ENCODE results near the gene PLA2G2E.
"Not testable (repeated sequence)": the region's sequence is repeated elsewhere in the genome, so short reads cannot be mapped to it uniquely, and the experiment has no call there.

PLA2G2E gene, protein sequence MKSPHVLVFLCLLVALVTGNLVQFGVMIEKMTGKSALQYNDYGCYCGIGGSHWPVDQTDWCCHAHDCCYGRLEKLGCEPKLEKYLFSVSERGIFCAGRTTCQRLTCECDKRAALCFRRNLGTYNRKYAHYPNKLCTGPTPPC

GRCh38 chr1:19923137-19923952 is at the start of gene PLA2G2E:
TSS of gene PLA2G2E (minus strand) at chr1:19923617. CDS start at chr1:19923559, 58 bp downstream.
- FAIRE-seq: no peak

- no peak for FAIRE-seq
These were observed 48.2 kb upstream of the PLA2G2E start for GRCh38 chr1:19971664-19972063.

- FAIRE-seq: no peak
These were observed 46.7 kb upstream of the PLA2G2E start for GRCh38 chr1:19969898-19970660.

DNA sequence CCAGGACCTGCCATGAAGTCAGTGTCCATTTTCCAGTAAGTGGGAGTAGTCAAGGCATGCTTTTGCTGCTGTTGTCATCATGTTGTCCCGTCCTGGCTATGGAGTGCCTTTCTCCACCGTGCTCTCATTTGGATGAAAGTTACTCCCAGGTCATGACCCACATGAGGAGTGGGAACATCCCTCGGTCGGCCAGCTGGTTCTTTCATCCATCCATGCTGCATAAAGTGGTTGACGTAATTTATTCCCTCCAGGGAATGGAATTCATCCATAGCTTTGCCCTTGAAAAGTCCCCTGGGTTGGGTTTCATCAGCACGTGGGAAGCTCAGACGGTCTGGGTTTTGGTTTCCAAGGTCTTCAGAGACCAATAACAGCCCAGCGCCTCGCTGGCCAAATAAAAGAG is 44.4 kb upstream of the PLA2G2E start:
- no peak for FAIRE-seq

DNA sequence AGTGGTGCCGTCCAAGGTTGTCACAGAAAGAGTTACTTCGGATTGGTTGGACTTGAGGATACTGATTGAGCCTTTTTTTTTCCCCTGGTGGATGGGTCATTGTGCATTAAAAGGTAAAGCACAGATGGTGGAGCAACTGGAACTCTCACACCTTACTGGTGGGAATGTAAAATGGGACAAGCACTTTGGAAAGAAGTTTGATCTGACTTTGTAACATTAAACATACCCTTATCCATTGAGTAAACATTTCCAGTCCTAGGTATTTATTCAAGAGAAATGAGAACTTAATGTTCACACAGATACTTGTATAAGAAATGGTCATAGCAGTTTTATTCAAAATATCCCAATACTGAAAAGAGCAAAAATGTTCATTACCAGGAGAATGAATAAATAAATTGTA is 41.1 kb upstream of the PLA2G2E start:
- no peak for FAIRE-seq

- no peak for FAIRE-seq
These were observed 40.2 kb upstream of the PLA2G2E start for GRCh38 chr1:19963636-19964035.

DNA sequence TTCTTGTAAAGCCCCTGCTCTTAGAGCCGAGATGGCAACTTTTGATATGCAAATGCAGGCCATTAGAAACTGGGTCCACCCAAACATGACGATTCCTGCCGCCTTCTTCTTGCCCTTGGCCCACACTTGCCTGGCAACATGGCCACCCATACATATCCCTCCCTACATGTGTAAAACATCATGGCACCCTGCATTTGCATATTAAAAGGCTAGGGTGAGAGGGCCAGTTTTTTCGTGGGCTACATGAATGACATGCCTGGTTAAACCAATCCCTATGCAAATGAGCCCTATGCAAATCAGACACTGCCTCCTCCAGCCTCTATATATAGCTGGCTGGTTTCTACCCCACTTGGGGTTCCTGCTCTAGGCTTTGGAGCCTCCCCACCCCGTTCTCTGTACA is 37.2 kb upstream of the PLA2G2E start:
- FAIRE-seq: no peak

- FAIRE-seq: no peak
These were observed 34.4 kb upstream of the PLA2G2E start for GRCh38 chr1:19957779-19958178.

GRCh38 chr1:19955534-19956170 is 32.2 kb upstream of the PLA2G2E start:
- FAIRE-seq: no peak

DNA sequence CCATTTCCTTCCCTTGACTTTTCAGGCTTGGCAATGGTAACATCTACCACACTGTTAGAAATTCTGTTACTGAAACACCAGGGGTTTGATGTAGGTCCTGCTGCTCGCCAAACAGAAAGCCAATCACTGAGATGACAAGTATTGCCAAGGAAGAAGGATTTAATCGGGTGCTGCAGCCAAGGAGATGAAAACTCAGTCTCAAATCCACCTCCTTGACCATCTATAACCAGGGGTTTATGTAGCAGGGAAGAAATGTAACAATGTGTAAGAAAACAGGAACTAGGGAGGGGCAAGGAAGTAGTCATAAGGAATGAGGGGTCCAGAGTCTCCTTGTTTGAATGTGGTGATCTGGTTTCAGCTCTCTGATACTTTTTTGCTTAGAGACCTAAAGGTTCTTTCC is 30.6 kb upstream of the PLA2G2E start:
- FAIRE-seq: no peak

DNA sequence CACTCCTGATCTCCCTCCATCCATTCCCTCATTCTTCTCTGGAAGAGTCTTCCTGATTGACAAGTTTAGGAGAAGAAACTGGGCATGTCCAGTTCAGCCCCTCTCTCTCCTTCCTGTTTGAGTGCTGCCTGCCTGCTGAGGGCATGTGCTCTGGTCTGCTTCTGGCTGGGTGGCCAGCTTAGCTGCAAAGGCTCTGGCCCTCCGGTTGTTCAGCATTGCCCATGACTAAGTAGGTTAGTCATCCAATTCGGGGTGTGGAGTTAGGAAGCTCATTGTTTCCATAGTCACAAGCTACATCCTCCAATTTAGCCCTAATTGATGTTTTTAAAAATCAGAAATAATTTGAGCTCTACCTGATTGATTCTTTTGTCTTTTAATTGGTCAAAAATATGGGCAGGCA is 25.6 kb upstream of the PLA2G2E start:
- FAIRE-seq: no peak

DNA sequence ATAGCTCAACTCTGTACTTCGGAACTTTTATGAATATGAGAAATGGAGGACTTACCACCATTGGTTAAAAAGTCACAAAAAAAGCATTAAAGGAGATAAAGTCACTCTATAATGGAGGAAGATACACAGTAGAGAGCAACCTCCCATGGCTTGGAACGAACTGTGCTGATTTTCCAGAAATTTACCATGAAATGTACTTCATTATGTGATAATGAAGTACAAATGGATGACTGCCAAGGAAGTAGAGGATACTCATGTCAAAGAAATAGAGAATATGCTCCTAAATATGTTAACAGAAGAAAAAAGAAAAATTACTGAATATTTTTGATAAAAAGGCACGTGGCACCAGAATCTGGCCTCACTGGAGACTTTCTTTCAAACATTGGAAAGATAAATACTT is 23.6 kb upstream of the PLA2G2E start:
- FAIRE-seq: no peak

- FAIRE-seq: no peak
These were observed 22.9 kb upstream of the PLA2G2E start for GRCh38 chr1:19946331-19946751.

GRCh38 chr1:19945914-19946313 is 22.5 kb upstream of the PLA2G2E start:
- no peak for FAIRE-seq

DNA sequence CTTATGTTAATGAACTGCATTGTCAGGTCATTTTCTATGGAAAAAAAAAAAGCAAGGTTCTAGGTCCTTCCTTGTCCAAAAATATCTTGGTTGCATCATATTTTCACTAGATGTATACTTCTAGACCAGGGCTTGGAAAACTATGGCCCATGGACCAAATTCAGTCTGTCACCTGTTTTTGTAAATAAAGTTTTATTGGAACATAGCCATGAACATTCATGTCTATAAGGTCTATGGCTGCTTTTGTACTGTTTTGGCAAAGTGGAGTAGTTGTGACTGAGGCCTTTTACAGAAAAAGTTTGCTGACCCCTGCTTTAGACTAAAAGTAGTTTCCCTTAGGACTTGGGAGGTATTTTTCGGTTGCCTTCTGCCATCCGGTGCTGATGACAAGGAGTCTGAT is 19.2 kb upstream of the PLA2G2E start:
- no peak for FAIRE-seq

GRCh38 chr1:19942088-19942487 is 18.7 kb upstream of the PLA2G2E start:
- FAIRE-seq: no peak

DNA sequence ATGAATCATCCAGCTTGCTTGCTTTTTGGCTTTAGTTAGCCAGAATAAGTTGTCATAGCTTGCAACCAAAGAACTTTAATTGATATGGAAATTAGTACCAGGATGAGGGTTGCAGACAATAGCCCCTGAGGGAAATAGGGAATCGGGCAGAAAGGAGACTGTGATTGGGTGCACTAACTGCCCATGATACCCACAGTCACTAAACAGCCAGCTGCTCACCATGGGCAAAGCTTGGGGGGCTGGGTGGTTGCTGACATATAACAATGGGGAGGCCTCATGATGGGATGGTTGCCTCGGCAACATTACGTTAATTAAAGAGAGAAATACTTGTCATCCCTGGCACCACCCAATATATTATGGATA is 17.8 kb upstream of the PLA2G2E start:
- no peak for FAIRE-seq

- no peak for FAIRE-seq
These were observed 17.2 kb upstream of the PLA2G2E start for GRCh38 chr1:19940486-19941205.

DNA sequence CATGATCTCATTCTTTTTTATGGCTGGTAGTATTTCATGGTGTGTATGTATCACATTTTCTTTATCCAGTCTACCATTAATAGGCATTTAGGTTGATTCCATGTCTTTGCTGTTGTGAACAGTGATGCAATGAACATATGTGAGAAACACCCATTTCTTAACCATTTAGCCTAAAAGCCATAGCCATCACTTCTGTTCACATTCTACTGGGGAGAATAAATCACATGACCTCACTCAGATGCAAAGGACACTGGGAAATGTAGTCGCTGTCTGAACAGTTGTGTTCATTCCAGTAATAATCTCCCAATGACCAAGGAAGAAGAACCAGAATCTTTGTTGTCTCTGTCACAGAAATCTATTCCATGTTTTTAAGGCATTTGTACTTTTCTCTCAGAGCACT is 15.1 kb upstream of the PLA2G2E start:
- FAIRE-seq: no peak

- no peak for FAIRE-seq
These were observed 12.8 kb upstream of the PLA2G2E start for GRCh38 chr1:19936061-19936750.

DNA sequence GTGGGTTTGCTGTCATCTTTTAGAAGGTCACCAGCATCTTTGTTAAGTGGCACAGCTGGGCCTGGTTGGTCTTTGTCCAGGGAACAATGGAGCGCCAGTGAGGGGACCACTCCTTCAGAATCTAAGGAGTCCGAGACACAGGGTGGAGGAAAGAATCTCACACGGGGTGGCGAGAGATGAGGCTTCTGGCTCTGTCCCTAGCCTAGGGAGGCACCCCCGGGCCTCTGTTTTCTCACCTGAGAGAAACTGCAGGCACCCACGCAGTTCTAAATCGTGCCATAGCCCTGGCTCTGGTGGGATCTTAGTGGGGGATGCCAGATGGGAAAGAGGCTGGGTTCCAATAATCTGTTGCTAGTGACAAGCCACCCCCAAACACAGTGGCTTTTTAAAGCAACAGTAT is 10.9 kb upstream of the PLA2G2E start:
- FAIRE-seq: no peak

DNA sequence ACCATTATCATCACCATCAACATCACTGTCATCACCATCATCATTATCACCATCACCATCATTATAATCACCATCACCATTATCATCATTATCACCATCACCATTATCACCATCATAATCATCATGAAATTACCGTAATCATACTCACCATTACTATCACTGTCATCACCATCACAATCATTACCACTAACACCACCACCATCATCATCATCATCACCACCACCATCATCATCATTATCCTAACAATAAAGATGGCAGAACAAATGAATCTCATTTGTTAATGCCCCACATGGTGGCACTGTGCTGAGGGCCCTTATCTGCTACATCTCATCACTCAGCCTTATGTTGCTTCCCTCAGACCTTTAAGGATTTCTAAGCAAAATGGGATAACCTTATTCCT is 9.4 kb upstream of the PLA2G2E start:
- FAIRE-seq: no peak

GRCh38 chr1:19927130-19927421 is 3.7 kb upstream of the PLA2G2E start:
- FAIRE-seq: not testable (repeated sequence)
